ENCODE data around the gene RPL10. TPM values are rescaled to one million over a fixed set of nuclear protein-coding genes. Genes with fewer than 3 reads are reported as not detected.

The RPL10 gene
- total and polyA plus RNA-seq, 2 experiments from 2014 or later: 1,435 to 6,561 TPM

DNA sequence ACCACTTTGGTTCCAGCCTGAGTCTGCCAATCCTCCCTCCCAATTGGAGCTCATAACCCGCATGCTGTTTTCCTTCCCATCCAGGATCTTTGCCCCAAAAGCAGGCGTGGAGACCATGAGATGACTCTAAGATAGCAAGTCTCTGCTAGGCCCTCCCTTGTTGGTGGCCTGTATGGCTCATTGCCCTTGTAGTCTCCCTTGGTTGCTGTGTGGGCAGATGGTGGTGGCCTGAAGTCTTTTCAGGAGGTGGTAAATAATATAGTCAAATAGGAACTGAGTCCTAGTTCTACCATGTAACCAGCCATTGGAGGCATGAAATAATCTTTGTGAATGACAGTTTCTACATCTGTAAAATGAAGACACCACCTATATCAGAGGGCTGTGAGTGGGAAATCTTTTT lies 31.5 kb downstream of the RPL10 start:
- Histone ChIP-seq H3K79me2 (ENCODE audit: insufficient read depth) (peaks cover 31% of the 10 kb centered on the region), H3K9ac (peak overlapping the region; percentile 81; the same call in 1 of the 2 replicates), H3K4me2 (ENCODE audit: unreplicated experiment) (peak overlapping the region; percentile 68), H3K27ac (no peak overlapping the region), H3K4me3 (peak overlapping the region; percentile 74), H3K4me1 (ENCODE audit: insufficient read depth) (no peaks in the 10 kb centered on the region), H2AFZ (no peak overlapping the region), H4K20me1 (ENCODE audit: insufficient read depth) (no peaks in the 10 kb centered on the region), H3K27me3 (replicated peaks; ENCODE audit: insufficient read depth) (no peaks in the 10 kb centered on the region), H3K36me3 (ENCODE audit: low read depth) (no peaks in the 10 kb centered on the region), H3K9me3 (ENCODE audit: low read depth) (no peaks in the 10 kb centered on the region), H3F3A (ENCODE audit: insufficient read depth) (no peaks in the 10 kb centered on the region), H3K9me2 (ENCODE audit: insufficient read depth) (no peaks in the 10 kb centered on the region)
- in situ Hi-C loops (cut with MboI): no loop called here
- WGBS, 2 experiments (ENCODE audit: low coverage in 1 of 2, low lambda C conversion rate in 2 of 2, missing lambda C conversion rate in 2 of 2): 80 to 83% methylated on average over 2 of the region's 2 CpGs
- TF ChIP-seq EZH2phosphoT487 (IDR thresholded peaks at IDR 0.05; ENCODE audit: insufficient read depth, low read depth): no peak
- DNase-seq: no peak

DNA sequence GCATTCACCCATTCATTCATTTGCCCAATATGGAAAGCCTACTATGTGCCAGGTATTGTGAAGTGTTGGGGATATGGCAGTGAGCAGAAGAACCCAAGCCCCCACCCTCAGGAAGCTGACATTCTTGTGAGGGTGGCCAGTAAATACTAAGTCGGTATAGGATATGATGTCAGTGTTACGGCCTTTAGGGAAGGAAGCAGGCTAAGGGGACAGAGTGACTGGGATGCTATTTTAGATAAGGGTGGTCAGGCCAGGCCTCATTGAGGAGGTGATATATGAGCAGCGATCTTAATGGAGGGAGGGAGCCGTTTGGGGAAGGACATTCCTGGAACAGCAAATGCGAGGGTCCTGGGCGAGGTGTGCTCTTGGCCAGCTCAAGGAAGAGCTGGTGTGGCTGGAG lies 32.3 kb downstream of the RPL10 start:
- WGBS, 2 experiments (ENCODE audit: low coverage in 1 of 2, low lambda C conversion rate in 2 of 2, missing lambda C conversion rate in 2 of 2): 75 to 84% methylated on average over 4 to 6 of the region's 6 CpGs
- Histone ChIP-seq H3K79me2 (ENCODE audit: insufficient read depth) (peaks cover 31% of the 10 kb centered on the region), H3K27ac (no peak overlapping the region), H3K9me2 (ENCODE audit: insufficient read depth) (no peaks in the 10 kb centered on the region), H3K27me3 (replicated peaks; ENCODE audit: insufficient read depth) (no peaks in the 10 kb centered on the region), H3K4me3 (no peak overlapping the region), H3K9me3 (ENCODE audit: low read depth) (no peaks in the 10 kb centered on the region), H4K20me1 (ENCODE audit: insufficient read depth) (no peaks in the 10 kb centered on the region), H3K4me2 (ENCODE audit: unreplicated experiment) (no peak overlapping the region), H3K36me3 (ENCODE audit: low read depth) (no peaks in the 10 kb centered on the region), H3K4me1 (ENCODE audit: insufficient read depth) (no peaks in the 10 kb centered on the region), H3F3A (ENCODE audit: insufficient read depth) (no peaks in the 10 kb centered on the region), H2AFZ (no peak overlapping the region), H3K9ac (no peak overlapping the region)
- no peak for DNase-seq
- TF ChIP-seq EZH2phosphoT487 (IDR thresholded peaks at IDR 0.05; ENCODE audit: insufficient read depth, low read depth) (no peak), EZH2 (IDR thresholded peaks at IDR 0.05; ENCODE audit: insufficient read depth, poor library complexity, severe bottlenecking) (no peak)
- in situ Hi-C loops (cut with MboI): no loop called here

DNA sequence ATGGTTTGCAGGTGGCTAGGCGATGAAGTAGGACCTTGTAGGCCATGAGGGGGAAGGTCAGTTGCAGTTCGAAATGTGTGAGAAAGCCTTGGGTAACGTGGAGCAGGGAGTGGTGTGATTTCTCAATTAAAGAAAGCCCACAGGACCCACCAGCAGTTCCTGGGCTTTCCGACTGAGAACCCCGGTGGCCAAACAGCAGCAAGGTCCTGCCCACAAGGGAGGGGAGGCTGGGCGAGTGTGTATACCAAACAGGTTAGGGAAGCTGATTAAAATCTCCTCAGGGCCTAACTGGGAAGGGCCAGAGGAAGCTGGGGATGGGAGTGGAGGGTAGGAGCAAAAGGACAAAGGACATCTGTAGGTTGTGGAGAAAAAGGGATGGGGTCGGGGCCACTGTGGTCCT lies 32.7 kb downstream of the RPL10 start:
- Histone ChIP-seq H3K27ac (no peak overlapping the region), H3K79me2 (ENCODE audit: insufficient read depth) (peaks cover 31% of the 10 kb centered on the region), H3K9ac (no peak overlapping the region), H3K4me1 (ENCODE audit: insufficient read depth) (no peaks in the 10 kb centered on the region), H3K9me3 (ENCODE audit: low read depth) (no peaks in the 10 kb centered on the region), H3K27me3 (replicated peaks; ENCODE audit: insufficient read depth) (no peaks in the 10 kb centered on the region), H3K36me3 (ENCODE audit: low read depth) (no peaks in the 10 kb centered on the region), H3F3A (ENCODE audit: insufficient read depth) (no peaks in the 10 kb centered on the region), H4K20me1 (ENCODE audit: insufficient read depth) (no peaks in the 10 kb centered on the region), H3K9me2 (ENCODE audit: insufficient read depth) (no peaks in the 10 kb centered on the region), H3K4me3 (no peak overlapping the region), H2AFZ (no peak overlapping the region), H3K4me2 (ENCODE audit: unreplicated experiment) (no peak overlapping the region)
- in situ Hi-C loops (cut with MboI): no loop called here
- no peak for DNase-seq
- WGBS, 2 experiments (ENCODE audit: low coverage in 1 of 2, low lambda C conversion rate in 2 of 2, missing lambda C conversion rate in 2 of 2): 82 to 90% methylated on average over 4 to 7 of the region's 7 CpGs
- TF ChIP-seq EZH2phosphoT487 (IDR thresholded peaks at IDR 0.05; ENCODE audit: insufficient read depth, low read depth): no peak

DNA sequence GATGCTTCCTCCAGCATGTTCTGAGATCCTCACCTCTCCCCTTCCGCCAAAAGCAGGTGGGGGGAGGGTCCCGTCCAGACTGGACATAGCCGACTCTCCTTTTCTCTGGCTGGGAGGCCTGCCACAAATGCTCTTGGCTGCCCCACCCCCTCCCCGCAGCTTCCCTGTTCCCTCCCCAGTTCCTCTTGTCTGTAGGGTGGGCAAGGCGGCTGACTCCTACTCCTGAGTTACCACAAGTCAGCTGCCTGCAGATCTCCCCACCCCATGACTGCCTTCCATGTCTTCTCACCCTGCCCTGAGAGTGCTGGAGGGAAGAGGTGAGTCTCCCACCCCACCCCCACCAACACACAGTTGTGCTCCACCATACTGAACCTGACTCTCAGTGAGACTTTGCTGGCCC lies 33.2 kb downstream of the RPL10 start:
- H3K4me1 ChIP-seq (ENCODE audit: insufficient read depth): no peaks in the 10 kb centered on the region
- H3K4me3 ChIP-seq: no peak overlapping the region
- no peak for TF ChIP-seq EZH2phosphoT487 (IDR thresholded peaks at IDR 0.05; ENCODE audit: insufficient read depth, low read depth)
- TF ChIP-seq EZH2 (IDR thresholded peaks at IDR 0.05; ENCODE audit: insufficient read depth, poor library complexity, severe bottlenecking): no peak
- H3K9ac ChIP-seq: no peak overlapping the region
- H3K27ac ChIP-seq: no peak overlapping the region
- H3K36me3 ChIP-seq (ENCODE audit: low read depth): no peaks in the 10 kb centered on the region
- no peaks in the 10 kb centered on the region for H3F3A ChIP-seq (ENCODE audit: insufficient read depth)
- no peaks in the 10 kb centered on the region for H3K9me2 ChIP-seq (ENCODE audit: insufficient read depth)
- no peaks in the 10 kb centered on the region for H4K20me1 ChIP-seq (ENCODE audit: insufficient read depth)
- H3K4me2 ChIP-seq (ENCODE audit: unreplicated experiment): no peak overlapping the region
- 88% methylated on average over 3 of the region's 5 CpGs; no CpG with 5 or more reads in 1 of the 2 experiments for WGBS, 2 experiments (ENCODE audit: low coverage in 1 of 2, low lambda C conversion rate in 2 of 2, missing lambda C conversion rate in 2 of 2)
- H3K79me2 ChIP-seq (ENCODE audit: insufficient read depth): peaks cover 31% of the 10 kb centered on the region
- DNase-seq: no peak
- H3K9me3 ChIP-seq (ENCODE audit: low read depth): no peaks in the 10 kb centered on the region
- in situ Hi-C loops (cut with MboI): no loop called here
- no peak overlapping the region for H2AFZ ChIP-seq
- H3K27me3 ChIP-seq (replicated peaks; ENCODE audit: insufficient read depth): no peaks in the 10 kb centered on the region

DNA sequence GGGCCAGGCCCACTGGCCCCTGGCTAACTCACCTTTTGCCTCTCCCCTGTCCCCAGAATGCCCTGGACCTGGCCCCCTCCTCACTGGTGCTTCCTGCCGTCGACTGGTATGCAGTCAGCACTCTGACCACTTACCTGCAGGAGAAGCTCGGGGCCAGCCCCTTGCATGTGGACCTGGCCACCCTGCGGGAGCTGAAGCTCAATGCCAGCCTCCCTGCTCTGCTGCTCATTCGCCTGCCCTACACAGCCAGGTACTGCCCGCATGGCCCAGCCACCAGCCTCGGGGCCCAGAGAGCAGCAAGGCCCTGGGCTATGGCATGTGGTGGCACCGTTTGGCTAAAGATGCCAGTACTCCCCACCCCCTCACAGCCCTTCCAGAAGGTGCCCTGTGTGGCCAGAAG lies 34.0 kb downstream of the RPL10 start:
- 96 to 100% methylated on average over 5 to 7 of the region's 8 CpGs for WGBS, 2 experiments (ENCODE audit: low coverage in 1 of 2, low lambda C conversion rate in 2 of 2, missing lambda C conversion rate in 2 of 2)

More for the DNA sequence above, 34.0 kb downstream of the RPL10 start:
- H3K9me2 ChIP-seq (ENCODE audit: insufficient read depth): no peaks in the 10 kb centered on the region
- no peaks in the 10 kb centered on the region for H4K20me1 ChIP-seq (ENCODE audit: insufficient read depth)
- H3K4me1 ChIP-seq (ENCODE audit: insufficient read depth): no peaks in the 10 kb centered on the region
- H3K36me3 ChIP-seq (ENCODE audit: low read depth): no peaks in the 10 kb centered on the region
- no peak overlapping the region for H3K4me3 ChIP-seq
- H3K9me3 ChIP-seq (ENCODE audit: low read depth): no peaks in the 10 kb centered on the region
- H3K79me2 ChIP-seq (ENCODE audit: insufficient read depth): peaks cover 31% of the 10 kb centered on the region
- H3F3A ChIP-seq (ENCODE audit: insufficient read depth): no peaks in the 10 kb centered on the region
- H3K27ac ChIP-seq: no peak overlapping the region
- no peak for TF ChIP-seq EZH2phosphoT487 (IDR thresholded peaks at IDR 0.05; ENCODE audit: insufficient read depth, low read depth)
- no peak for TF ChIP-seq EZH2 (IDR thresholded peaks at IDR 0.05; ENCODE audit: insufficient read depth, poor library complexity, severe bottlenecking)
- no peak for DNase-seq
- H3K27me3 ChIP-seq (replicated peaks; ENCODE audit: insufficient read depth): no peaks in the 10 kb centered on the region
- in situ Hi-C loops (cut with MboI): no loop called here
- H3K9ac ChIP-seq: no peak overlapping the region
- H3K4me2 ChIP-seq (ENCODE audit: unreplicated experiment): no peak overlapping the region
- H2AFZ ChIP-seq: no peak overlapping the region
